Brain pericyte (primary cell): Measurements from ENCODE around the gene SPTBN1.

Experiments
- DNase-seq: peaks from one replicate; pipeline ENCODE4 v3.0.0-alpha.2; 2012; ENCODE audit warnings: low read depth, low spot score

Gene SPTBN1

DNA sequence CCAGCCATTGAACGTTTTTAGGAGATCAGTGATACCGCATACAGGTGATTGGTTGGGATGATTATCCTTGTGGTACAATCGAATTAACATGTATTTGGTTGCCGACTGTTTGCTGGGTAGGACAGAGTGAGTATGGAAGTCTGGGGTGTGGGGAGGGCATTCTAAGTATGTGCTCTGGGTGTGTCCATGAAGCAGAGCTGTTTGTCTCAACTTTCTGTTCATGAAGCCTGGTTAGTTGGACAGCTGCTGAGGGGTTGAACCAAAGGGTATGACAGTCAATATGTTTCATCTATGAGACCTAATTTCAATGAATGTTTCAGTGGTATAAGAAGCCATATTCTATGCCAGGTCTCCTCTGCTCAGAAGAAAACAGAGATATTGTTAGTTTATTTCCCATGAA is 21.9 kb upstream of the SPTBN1 start:
- DNase-seq, result no peak

DNA sequence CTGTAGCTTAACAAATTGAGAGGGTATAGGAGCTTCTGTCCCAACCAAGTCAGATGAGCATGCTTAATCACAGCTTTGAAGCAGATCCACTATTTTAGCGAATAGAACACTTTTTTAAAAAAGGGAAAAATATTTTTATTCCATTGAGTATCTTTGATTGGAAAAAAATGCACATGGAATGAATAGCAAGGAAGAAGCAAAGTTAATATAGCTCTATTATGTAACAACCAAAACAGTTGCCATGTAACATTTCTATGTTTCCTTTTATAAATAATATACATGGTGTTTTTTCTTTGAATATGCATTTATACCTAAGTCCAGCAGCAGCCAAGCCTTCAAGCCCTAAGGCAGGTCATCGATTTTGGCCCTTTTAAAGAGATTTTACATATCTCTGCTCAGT is 21.4 kb upstream of the SPTBN1 start:
- DNase-seq, result no peak

DNA sequence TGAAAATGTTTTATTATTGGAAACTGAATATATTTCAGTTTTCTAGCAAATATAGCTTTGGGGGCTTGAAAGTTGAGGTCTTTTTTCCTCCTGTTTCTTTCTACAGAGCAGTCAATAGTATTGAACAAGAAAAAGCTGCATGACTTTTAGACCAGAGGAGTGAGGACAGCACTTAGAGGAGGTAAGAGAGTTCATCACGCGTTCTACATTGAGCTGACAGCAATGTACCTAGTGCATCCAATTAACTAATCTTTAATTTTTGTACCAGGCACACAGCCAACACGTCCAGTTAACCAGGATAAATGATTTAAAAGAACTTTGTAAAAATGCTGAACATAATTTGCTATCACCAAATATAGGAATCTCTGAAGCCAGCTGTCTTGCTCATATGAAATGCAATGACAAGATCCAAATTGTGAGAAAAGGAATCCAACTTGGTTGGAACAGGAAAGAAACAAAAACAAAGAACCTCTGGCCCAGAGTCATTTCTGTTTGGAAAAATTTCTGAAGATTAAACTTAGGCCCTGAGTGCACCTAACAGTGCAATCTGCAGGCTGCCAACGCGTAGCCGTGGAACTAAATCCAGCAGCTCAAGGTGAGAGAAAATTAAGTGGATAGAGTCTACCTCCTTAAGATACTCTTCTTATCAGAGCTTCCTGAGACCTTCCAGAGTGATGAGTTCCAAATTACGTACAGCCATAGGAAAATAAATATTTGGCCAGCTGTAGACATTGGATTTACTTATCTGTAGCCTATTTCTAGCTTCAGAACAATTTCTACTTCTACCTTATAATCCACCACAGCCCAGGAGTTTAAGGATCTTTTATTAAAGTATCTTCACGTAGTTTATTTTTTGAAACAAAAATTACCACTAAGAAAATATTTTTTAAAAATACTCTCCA is 20.6 kb upstream of the SPTBN1 start:
- no peak for DNase-seq

DNA sequence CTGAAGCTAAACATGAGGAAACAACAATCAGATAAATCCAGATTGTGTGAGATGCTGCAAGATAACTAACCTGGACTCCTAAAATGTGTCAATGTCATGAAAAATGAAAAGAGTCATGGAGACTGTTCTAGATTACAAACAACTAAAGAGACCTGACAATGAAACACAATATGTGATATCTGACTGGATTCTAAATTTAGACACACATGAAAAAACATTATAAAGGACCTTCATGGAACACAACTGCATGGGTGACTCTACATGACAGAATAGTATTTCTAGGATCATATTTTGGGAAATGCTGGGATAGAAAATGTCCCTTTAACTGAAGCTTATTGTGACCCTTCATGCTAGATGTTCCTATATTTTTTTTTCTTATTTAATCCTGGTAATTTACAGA is 18.5 kb upstream of the SPTBN1 start:
- no peak for DNase-seq

DNA sequence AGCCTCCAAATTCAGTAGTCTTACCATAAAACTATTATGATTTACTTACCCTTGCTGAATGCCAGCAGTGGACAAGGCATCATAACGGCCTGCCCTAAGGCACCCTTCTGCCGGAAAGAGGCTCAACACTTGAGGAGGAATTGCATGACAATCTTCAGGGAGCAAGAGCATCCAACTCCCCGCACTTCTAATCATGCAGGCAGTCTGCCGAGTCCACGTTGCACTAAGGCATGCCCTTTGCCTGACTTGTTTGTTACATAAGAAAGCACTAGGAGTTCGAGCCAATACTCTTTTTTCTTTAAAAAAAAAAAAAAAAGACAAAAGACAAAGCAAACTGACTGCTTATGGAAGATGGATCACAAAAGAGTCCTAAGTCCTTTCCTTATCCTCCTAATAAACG is 17.9 kb upstream of the SPTBN1 start:
- no peak for DNase-seq

DNA sequence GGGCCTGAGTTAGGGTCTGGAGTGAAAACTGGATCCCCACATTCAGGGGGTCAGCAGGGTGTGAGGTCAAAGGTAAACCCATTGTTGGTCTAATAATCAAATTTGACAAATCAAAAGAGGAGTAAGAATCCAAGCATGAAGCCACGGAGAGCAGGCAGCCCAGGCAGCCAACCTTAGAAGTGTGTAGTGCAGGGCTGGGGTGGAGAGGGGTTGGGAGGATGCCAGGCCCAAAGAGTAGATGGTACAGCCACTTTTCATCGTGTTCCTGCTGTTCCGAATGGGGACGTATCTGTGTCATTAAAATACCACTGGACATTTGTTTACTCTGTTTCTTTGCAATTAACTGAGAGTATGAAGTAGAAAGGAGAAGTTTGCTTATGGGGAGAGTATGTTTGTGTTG is 16.5 kb upstream of the SPTBN1 start:
- no peak for DNase-seq

DNA sequence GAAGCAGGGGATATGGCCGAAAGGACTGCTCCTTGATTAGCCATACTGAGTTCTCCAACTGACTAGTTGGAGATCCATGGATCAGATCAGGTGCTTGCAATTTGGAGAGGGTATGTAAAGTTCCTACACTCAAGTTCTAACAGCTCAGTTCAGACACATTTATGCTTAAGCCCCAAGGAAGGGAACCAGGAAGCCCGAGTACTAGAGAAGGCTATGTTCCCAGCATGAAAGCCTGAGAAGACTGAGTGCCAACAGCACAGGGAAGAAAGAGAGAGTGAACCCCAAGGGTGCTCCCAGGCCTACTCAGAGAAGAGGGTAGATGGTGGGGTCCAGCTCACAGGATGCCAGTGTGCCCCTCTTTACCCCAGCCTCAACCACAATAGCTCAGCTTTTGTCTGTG is 16.1 kb upstream of the SPTBN1 start:
- no peak for DNase-seq

DNA sequence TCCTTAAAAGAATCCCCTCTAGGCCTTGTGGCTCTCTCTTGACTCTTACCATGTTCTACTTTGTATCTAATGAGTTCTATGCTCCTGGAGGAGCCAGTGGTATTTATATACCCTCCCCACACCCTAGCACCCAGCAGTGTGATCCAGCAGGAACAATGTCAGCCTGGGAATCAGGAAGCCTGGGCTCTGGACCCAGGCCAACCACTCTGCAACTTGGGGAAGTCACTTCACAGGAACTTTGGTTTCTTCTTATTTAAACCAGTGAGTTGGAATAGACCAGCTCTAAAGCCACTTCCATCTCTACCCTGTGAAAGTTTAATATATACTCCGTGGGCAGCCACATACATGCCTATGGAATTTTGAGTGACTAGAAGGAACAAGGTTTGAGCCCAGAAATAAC is 11.6 kb upstream of the SPTBN1 start:
- no peak for DNase-seq

DNA sequence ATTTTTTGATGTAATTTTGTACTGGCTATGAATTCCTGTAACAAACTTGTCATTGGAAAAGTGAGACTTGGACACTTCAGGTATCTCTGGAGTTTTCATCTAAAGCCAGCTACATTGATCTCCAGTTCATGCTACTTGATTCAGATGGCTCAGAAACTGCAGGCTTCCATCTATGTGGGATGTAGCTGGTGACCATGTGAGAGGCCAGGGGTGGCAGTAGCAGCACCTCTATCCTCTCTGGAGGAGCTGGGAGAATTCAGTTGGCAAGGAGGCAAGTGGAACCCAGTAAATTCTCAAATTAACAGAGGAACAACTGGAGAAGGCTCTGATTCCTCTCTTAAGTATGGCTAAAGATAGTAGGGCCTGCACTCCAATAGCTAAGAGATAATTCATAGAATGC is 10.0 kb upstream of the SPTBN1 start:
- DNase-seq, result no peak

DNA sequence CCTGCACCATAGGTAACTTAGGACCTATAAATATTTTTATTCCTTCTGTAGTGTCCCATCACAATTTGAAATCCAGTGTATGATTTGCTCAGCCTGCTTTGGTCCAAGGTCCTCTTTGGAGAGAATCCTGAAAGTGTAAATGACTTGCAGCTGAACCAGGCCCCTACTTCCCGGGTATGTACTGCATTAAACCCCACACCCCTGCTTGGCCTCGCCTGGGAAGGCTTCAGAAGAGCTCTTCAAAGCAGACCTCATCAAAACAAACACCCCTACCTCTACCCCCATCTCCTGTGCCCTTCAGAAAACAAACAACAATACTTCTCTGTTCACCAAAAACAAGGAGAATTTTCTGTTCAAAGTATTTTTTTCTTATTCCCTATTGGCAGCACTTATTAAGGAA is 9.5 kb upstream of the SPTBN1 start:
- DNase-seq, result no peak

DNA sequence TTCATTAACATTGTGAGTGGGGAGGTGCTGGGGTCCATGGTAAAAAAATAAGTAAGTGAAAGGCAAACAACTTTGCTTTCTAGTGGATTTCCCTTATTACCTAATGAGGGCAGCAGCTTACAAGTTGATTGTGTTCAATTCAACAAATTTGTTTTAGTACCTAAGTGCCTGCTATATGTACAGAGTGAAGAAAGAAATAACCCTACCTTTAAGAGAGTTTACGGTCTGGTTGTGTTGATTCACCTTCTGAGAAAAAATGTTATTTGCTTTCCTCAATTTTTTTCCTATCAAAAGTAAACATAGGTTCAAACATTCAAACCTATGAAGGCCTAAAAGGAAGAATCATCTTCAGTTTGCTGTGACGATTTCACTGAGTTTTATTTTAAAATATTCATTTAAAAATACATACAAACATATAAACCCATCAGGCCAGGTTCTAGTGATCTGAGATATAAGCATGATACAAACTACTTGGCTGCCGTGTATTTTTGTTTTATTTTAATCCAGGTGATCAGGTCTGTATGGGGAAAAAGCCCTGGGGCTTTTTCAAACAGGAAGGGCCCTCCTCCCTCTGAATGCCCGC is 1.5 kb upstream of the SPTBN1 start:
- DNase-seq, result no peak

DNA sequence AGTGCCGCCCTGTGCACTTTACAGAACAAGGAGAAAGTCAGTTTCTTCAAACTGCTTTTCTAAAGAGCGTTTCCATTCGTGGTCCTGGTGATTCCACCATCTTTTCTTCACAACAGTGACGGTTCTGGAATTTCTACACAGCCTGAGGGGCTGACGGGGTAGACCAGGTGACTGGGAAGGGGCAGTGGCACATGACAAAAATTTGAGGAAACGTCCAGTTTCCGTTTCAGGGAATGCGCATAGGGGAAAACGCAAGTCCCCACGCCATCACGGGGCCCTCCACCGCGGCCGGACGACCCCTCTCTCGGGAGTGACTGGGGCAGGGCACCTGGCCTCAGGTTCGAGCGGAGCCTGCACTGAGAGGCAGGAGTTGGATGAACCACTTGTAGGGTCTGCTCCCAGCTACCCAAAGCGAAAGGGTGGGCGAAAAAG is 980 bp upstream of the SPTBN1 start:
- DNase-seq, result no peak

DNA sequence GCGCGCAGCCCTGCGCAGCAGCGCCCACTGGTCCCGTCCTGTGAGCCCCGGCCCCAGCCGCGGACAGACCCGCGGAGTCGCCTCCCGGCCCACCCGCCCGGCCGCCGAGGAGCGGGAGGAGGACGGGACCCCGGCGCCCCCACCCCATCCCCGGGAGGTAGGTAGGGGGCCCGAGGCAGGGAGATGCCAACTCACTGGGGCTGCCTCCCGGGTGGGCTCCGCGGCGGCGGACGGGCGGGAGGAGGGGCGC is 160 bp downstream of the SPTBN1 start:
- DNase-seq, result no peak

DNA sequence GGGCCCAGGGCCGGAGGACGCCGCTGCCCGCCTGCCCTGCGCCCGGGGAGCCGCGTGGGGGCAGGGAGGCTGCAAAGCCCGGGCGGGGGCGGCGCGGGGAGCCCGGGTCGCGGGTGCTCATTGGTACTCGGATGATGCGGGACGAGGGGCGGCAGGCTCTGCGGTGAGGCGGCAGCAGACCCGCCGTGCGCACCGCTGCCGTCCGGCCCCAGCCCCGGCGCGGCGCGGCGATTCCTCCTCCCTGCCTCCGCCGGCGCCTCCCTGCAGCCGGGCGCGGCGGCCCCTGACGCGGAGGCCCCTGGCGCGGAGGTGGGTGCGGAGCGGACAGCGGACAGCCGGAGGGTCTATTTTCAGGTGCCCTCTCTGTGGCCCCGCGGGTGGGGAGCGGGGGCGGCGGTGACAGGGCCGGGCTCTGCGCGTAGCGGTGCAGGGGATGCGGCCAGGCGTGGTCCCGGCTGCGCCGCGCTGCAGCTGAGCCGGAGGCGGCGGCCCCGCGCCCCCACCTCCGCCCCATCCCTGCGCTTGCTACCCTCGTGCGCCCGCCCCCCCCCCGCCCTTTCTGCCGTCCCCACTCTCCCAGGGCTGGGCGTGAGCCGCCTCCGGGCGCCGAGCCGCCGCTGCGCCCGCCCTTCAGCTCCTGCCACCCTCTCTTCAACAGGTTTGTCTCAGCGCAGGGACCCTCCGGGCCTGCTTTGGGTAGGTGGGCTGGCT is 640 bp downstream of the SPTBN1 start:
- no peak for DNase-seq

DNA sequence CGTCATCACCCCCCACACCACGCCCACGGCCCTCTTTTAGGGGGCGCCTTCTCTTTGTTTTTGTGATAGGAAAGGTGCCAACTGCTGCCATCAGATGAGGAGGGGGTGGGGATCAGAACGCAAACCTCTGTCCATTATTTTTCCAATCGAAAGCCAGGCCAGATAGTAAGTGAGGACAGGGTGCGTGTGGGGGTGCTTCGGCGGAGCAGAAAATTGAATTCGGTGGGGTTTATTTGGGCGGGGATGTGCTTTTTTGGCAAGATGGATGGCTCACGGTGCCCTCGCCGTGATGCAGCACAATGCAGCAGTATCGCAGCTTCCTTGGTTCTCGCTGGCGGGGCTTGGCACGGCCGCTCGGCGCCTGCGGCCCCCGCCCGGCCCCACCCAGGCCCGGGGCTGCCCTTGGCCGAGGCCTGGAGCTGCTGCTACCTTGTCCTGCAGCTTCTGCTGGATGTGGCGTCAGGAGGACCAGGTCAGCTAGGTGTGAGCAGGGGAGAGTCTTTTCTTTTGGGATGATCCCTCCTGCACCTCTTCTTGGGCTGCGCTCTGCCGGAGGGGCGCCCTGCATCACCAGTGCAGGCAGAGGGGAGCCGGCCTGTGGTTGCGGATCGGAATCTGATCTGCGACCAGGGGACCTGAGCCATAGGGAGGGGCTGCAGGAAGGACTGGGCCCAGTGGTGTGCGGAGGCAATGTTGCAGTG is 1.3 kb downstream of the SPTBN1 start:
- no peak for DNase-seq

DNA sequence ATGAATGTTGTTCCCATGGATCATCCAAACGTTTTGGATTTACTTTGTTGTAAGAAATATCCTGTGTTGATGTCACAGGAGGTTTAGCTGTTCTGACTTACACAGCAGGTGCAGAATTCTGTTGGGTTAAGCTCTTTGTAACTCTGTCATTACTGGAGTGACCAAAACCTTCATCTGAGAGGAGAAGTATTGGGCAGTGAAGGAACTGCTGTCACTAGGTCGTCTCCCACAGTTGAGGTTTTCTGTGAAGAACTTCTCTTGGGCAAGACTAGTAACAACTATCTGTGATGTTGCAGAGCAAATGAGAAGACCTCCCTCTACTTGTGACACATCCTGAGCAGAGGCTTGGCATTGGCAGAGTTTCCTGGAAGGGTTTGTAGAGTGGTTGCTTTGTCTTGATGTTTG is 2.9 kb downstream of the SPTBN1 start:
- no peak for DNase-seq

DNA sequence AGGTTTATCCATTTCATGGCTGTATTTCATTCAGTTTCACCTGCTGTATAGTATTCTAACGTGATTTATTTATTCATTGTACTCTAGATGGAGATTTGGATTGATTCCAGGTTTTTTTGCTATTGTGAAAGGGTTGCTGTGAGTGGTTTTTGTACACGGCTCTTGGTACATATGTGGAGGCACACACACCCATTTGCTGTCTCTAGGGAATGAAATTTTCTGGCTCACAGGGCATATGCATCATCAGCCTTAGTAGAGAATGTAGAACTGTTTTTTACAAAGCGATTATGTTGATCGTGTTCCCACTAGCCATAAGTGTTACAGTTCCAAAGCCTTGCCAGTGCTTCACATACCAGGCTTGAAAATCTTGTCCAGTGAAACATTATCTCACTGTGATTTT is 5.1 kb downstream of the SPTBN1 start:
- no peak for DNase-seq

DNA sequence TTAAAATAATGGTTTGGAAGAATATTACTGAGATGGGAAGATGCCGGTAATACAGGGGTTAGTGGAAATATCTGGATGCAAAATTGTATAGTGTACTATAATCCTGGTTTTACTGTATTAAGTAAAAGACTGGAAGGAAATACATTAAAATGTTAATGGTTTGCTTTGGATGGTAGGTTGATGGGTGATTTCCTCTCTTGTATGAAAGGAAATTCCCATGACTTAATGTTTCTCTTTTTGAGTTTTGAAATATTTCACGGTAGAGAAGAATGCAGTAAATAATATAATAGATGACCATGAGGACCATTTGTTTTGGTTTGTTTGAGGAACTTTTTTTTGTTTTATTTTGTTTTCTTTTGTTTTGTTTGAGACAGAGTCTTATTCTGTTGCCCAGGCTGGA is 8.2 kb downstream of the SPTBN1 start:
- DNase-seq, result no peak

DNA sequence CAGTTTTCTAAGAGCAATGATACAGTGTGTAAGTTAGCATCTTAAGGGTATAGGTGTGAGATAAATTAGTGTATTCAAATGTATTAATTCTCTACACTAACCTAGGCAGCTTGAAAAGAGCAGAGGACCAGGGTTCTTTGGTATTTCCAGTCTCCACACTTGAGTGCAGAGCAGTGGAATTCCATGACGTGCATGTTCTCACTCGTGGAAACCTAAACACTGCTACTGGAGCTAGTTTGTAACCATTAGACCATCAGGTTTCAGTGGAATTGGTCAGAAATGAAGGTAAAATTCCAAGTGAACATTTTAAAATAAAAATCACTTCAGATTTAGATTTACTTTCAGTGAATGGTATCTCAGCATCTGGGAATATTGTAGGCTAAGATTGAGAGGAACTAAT is 9.0 kb downstream of the SPTBN1 start:
- DNase-seq, result no peak

DNA sequence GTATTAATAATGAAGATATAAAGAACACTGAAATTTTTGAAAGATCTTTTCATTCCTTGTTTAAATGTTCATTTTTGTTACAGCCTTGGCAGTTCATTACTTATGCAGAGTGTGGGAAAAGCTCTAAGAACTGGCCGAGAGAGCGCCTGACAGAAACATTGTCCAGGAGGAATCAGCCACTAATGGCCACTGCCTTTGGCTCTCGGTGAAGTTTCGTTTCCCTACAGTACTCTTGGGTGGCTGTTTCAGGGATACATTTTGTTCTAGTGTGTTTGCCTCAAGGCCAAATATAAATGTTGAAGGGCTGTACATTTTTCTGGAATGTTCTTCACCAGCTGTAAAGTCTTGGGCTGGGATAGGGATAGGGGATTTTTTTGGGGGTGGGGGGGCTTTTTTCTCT is 10.7 kb downstream of the SPTBN1 start:
- DNase-seq, result no peak

DNA sequence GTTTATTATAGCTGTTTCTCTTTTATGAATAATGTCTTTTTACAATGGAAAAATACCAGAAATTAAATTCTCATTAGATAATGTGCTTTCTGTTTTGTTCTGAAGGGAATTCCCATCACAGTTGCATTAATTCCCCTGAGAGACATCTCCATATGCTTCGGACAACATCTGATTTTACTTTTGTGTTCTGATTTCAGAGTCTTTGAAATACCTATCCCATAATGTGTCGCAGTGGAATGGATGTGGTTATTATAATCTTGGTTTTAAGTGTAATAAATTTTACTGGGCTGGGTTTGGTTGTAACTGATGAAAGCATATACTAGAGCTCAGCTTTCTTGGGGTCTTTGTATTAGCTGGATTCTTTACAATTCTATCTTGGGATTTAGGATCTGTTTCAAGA is 12.5 kb downstream of the SPTBN1 start:
- no peak for DNase-seq

DNA sequence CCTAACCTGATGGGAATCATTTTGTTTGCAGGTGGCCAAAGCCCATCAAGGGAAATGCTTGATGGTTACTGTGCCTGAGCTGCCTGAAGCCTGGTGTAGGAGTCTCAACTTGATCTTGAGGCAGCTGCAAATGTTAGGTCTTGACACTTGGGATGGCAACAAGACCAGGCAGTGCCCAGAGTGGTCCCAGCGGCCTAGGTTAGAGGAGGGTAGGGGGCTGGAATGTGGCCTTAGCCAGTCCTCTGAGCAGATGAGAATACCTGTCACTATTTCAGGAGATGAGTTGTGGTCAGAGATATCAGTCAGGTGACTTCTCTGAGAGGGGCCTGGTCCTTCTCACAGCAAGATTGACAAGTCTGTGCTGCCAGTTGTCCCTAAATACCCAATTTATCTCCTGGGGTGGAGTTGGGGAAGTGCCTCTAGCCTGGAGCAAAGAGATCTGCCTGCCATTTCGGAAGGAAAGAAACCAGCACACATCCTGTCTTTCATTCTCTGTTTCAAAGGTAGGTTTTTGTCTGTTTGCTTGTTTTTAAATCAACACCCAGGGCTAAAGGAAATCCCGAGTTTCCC is 13.4 kb downstream of the SPTBN1 start:
- DNase-seq, result no peak
